H1 (cell line): Measurements from ENCODE around the gene MS4A6A. TPM values are rescaled to one million over a fixed set of nuclear protein-coding genes. Genes with fewer than 3 reads are reported as not detected.

Source experiments
- CTCF ChIA-PET: fragments of 300-600 bp; sonication (Branson Sonifier 250); formaldehyde crosslinking; loops from one replicate; lab custom pipeline; 2021; ENCODE audit not compliant: partially characterized antibody; lab: Charles Lee
- POLR2A ChIA-PET: fragments of 300-600 bp; sonication (Branson Sonifier 250); formaldehyde crosslinking; loops from one replicate; lab custom pipeline; 2021; ENCODE audit warnings: inconsistent platforms; ENCODE audit not compliant: partially characterized antibody; lab: Charles Lee
- DNase-seq, 2 experiments: peaks; one replicate each; pipeline versions ENCODE4 v3.0.0 to v3.0.0-alpha.2; 2010 to 2022; ENCODE audit warnings: low spot score in 2 of 2, low read depth in 1 of 2, mixed read lengths in 1 of 2
- FAIRE-seq: peaks from 2 replicates; lab custom pipeline; 2011; peaks lifted over from hg19 to GRCh38; lab: Jason Lieb, UNC
- H2AFZ ChIP-seq: 2 replicates; pipeline ENCODE4 v1.8.1; 2012; ENCODE audit warnings: low read length, inconsistent platforms
- H2AK5ac ChIP-seq: 2 replicates; pipeline ENCODE4 v1.6.1; 2013; ENCODE audit warnings: low read depth, low read length
- H2BK120ac ChIP-seq: replicated peaks from 2 replicates; pipeline ENCODE3; 2013; ENCODE audit warnings: low read depth, low read length, inconsistent platforms
- H2BK12ac ChIP-seq: 2 replicates; pipeline ENCODE4 v1.6.1; 2013; ENCODE audit warnings: low read depth, low read length
- H2BK15ac ChIP-seq: 2 replicates; pipeline ENCODE4 v1.6.1; 2013; ENCODE audit warnings: low read length
- H2BK20ac ChIP-seq: 2 replicates; pipeline ENCODE4 v1.6.1; 2013; ENCODE audit warnings: low read length
- H2BK5ac ChIP-seq: 2 replicates; pipeline ENCODE4 v1.6.1; 2013; ENCODE audit warnings: low read depth, low read length
- H3K14ac ChIP-seq: 2 replicates; pipeline ENCODE4 v1.6.1; 2013; ENCODE audit warnings: inconsistent platforms; ENCODE audit not compliant: insufficient read length
- H3K18ac ChIP-seq: 2 replicates; pipeline ENCODE4 v1.6.1; 2013; ENCODE audit warnings: low read length; ENCODE audit errors: extremely low read depth
- H3K23ac ChIP-seq: 2 replicates; pipeline ENCODE4 v1.6.1; 2013; ENCODE audit warnings: inconsistent platforms; ENCODE audit not compliant: insufficient read length
- H3K23me2 ChIP-seq: 2 replicates; pipeline ENCODE4 v1.6.1; 2013; ENCODE audit warnings: low read depth, low read length
- H3K27ac ChIP-seq: 2 replicates; pipeline ENCODE4 v1.6.1; 2011; ENCODE audit warnings: low read depth, low read length, inconsistent platforms
- H3K27me3 ChIP-seq, 4 experiments: replicated peaks in 1 of 4; 1 replicate in 1 of 4; 2 replicates in 3 of 4; pipeline versions ENCODE4 v1.6.1 to v1.8.1; 2011 to 2013; ENCODE audit warnings: low read length in 3 of 4, mild to moderate bottlenecking in 3 of 4, inconsistent platforms in 2 of 4, mixed read lengths in 2 of 4, moderate library complexity in 1 of 4; ENCODE audit not compliant: control insufficient read depth in 3 of 4, insufficient read depth in 3 of 4; ENCODE audit errors: extremely low read depth in 1 of 4
- H3K36me3 ChIP-seq, 4 experiments: 2 replicates each; pipeline versions ENCODE4 v1.6.1 to v1.8.1; 2011 to 2013; ENCODE audit warnings: mild to moderate bottlenecking in 4 of 4, low read length in 3 of 4, moderate library complexity in 2 of 4, control low read depth in 1 of 4, inconsistent platforms in 1 of 4; ENCODE audit not compliant: insufficient read depth in 4 of 4, control insufficient read depth in 2 of 4
- H3K4ac ChIP-seq: replicated peaks from 2 replicates; pipeline ENCODE3; 2013; ENCODE audit warnings: low read length, low read depth, mixed read lengths, inconsistent platforms; ENCODE audit not compliant: insufficient read length
- H3K4me1 ChIP-seq, 4 experiments: replicated peaks in 1 of 4; 1 replicate in 1 of 4; 2 replicates in 3 of 4; pipeline versions ENCODE4 v1.6.1 to v1.8.1; 2011 to 2013; ENCODE audit warnings: low read length in 3 of 4, inconsistent platforms in 2 of 4, mixed read lengths in 1 of 4; ENCODE audit not compliant: insufficient read depth in 4 of 4, control insufficient read depth in 3 of 4
- H3K4me2 ChIP-seq, 2 experiments: 2 replicates each; pipeline versions ENCODE4 v1.6.1 to v1.8.1; 2011 to 2013; ENCODE audit warnings: low read depth in 2 of 2, low read length in 2 of 2, control low read depth in 1 of 2, inconsistent platforms in 1 of 2, mild to moderate bottlenecking in 1 of 2; ENCODE audit not compliant: insufficient read depth in 1 of 2
- H3K4me3 ChIP-seq, 4 experiments: fragments of 200-600, 300-600 bp in 1 of 4; sonication (generic), shearing (Covaris generic), sonication (Bioruptor Twin) in 1 of 4; 2 replicates each; pipeline versions ENCODE4 v1.5.1 to v1.8.1; 2011 to 2016; ENCODE audit warnings: low read length in 4 of 4, low read depth in 3 of 4, control low read depth in 2 of 4, inconsistent platforms in 2 of 4, mild to moderate bottlenecking in 2 of 4, mixed read lengths in 1 of 4, moderate library complexity in 1 of 4; ENCODE audit not compliant: insufficient read depth in 2 of 4; ENCODE audit errors: extremely low read depth in 1 of 4
- H3K56ac ChIP-seq: replicated peaks from 2 replicates; pipeline ENCODE3; 2013; ENCODE audit warnings: low read depth, mild to moderate bottlenecking, mixed read lengths, low read length, inconsistent platforms; ENCODE audit not compliant: insufficient read length
- H3K79me1 ChIP-seq: 2 replicates; pipeline ENCODE4 v1.6.1; 2013; ENCODE audit warnings: low read depth, low read length, control low read depth
- H3K79me2 ChIP-seq, 2 experiments: 2 replicates each; pipeline versions ENCODE4 v1.6.1 to v1.8.1; 2012 to 2013; ENCODE audit warnings: low read length in 2 of 2, mild to moderate bottlenecking in 2 of 2, inconsistent platforms in 1 of 2; ENCODE audit not compliant: insufficient read depth in 2 of 2, control insufficient read depth in 1 of 2
- H3K9ac ChIP-seq, 4 experiments: replicated peaks in 1 of 4; 1 replicate in 1 of 4; 2 replicates in 3 of 4; pipeline versions ENCODE4 v1.6.1 to v1.8.1; 2011 to 2013; ENCODE audit warnings: low read depth in 3 of 4, low read length in 3 of 4, control low read depth in 2 of 4, mild to moderate bottlenecking in 2 of 4, moderate library complexity in 2 of 4, inconsistent platforms in 1 of 4; ENCODE audit errors: extremely low read depth in 1 of 4
- H3K9me3 ChIP-seq, 2 experiments: 2 replicates each; pipeline versions ENCODE4 v1.6.1 to v1.8.1; 2012 to 2013; ENCODE audit warnings: mild to moderate bottlenecking in 2 of 2, moderate library complexity in 2 of 2, control low read depth in 1 of 2, inconsistent platforms in 1 of 2, low read depth in 1 of 2, low read length in 1 of 2, mixed read lengths in 1 of 2; ENCODE audit not compliant: insufficient read depth in 2 of 2
- H4K20me1 ChIP-seq, 2 experiments: replicated peaks in 1 of 2; 2 replicates each; pipeline versions ENCODE3 to v1.8.1; 2011 to 2013; ENCODE audit warnings: inconsistent platforms in 2 of 2, low read length in 2 of 2, mild to moderate bottlenecking in 1 of 2; ENCODE audit not compliant: insufficient read depth in 2 of 2, control insufficient read depth in 1 of 2
- H4K5ac ChIP-seq: 2 replicates; pipeline ENCODE4 v1.6.1; 2013; ENCODE audit warnings: low read length, low read depth, mixed read lengths, inconsistent platforms; ENCODE audit not compliant: insufficient read length
- H4K8ac ChIP-seq: 2 replicates; pipeline ENCODE4 v1.8.0; 2013; ENCODE audit warnings: mild to moderate bottlenecking, moderate library complexity, low read length, inconsistent platforms; ENCODE audit not compliant: insufficient read depth; ENCODE audit errors: extremely low read depth
- H4K91ac ChIP-seq: replicated peaks from 2 replicates; pipeline ENCODE3; 2013; ENCODE audit warnings: low read length, mixed read lengths, inconsistent platforms; ENCODE audit not compliant: insufficient read length
- BCL11A ChIP-seq, 2 experiments: IDR thresholded peaks; one replicate each; pipeline ENCODE4 v1.6.1; 2011; ENCODE audit warnings: low read depth in 2 of 2, low read length in 2 of 2, mild to moderate bottlenecking in 2 of 2
- CBX8 ChIP-seq: fragments of 300-800, 300-1000 bp; sonication (generic); IDR thresholded peaks from 2 replicates; pipeline ENCODE4 v1.7.1; 2016; ENCODE audit warnings: low read depth, low read length, borderline replicate concordance
- CHD1 ChIP-seq: IDR thresholded peaks from 2 replicates; pipeline ENCODE4 v1.6.1; 2012; ENCODE audit warnings: low read depth, low read length, improper control_type of control experiment
- EP300 ChIP-seq, 2 experiments: IDR thresholded peaks; 1 replicate in 1 of 2; 2 replicates in 1 of 2; pipeline ENCODE4 v1.6.1; 2011 to 2012; ENCODE audit warnings: low read depth in 2 of 2, low read length in 2 of 2, mild to moderate bottlenecking in 2 of 2, borderline replicate concordance in 1 of 2, inconsistent platforms in 1 of 2, moderate library complexity in 1 of 2
- EZH2 ChIP-seq: fragments of 200-600 bp; sonication (generic); IDR thresholded peaks from 2 replicates; pipeline ENCODE4 v1.7.1; 2012; ENCODE audit warnings: low read depth, mild to moderate bottlenecking, moderate library complexity, low read length, inconsistent platforms; ENCODE audit not compliant: severe bottlenecking
- JUN ChIP-seq: IDR thresholded peaks from 2 replicates; pipeline ENCODE4 v1.6.1; 2011; ENCODE audit warnings: low read depth, mild to moderate bottlenecking, improper control_type of control experiment, low read length
- MAFK ChIP-seq: IDR thresholded peaks from 2 replicates; pipeline ENCODE4 v1.6.1; 2012; ENCODE audit warnings: low read depth, mild to moderate bottlenecking, improper control_type of control experiment, low read length
- PHF8 ChIP-seq: fragments of 200-600 bp; sonication (generic); conservative IDR thresholded peaks from 2 replicates; pipeline ENCODE4 v1.7.1; 2012; ENCODE audit warnings: low read depth, mild to moderate bottlenecking, inconsistent platforms, low read length, moderate library complexity
- POLR2A ChIP-seq, 2 experiments: IDR thresholded peaks; 1 replicate in 1 of 2; 2 replicates in 1 of 2; pipeline ENCODE4 v1.6.1; 2011; ENCODE audit warnings: low read depth in 2 of 2, low read length in 2 of 2, mild to moderate bottlenecking in 2 of 2; ENCODE audit errors: control extremely low read depth in 1 of 2
- TAF7 ChIP-seq: optimal IDR thresholded peaks from 2 replicates; pipeline ENCODE3; 2011; ENCODE audit warnings: low read depth, mild to moderate bottlenecking, inconsistent platforms, low read length, moderate library complexity, borderline replicate concordance
- TCF12 ChIP-seq: IDR thresholded peaks from 2 replicates; pipeline ENCODE4 v1.6.1; 2011; ENCODE audit warnings: low read depth, mild to moderate bottlenecking, low read length
- ZNF274 ChIP-seq: IDR thresholded peaks from 2 replicates; pipeline ENCODE4 v1.7.0; 2012; ENCODE audit warnings: low read length, borderline replicate concordance; ENCODE audit errors: extremely low read depth
- polyA plus RNA-seq, 7 experiments: library from polyadenylated mRNA; depleted of rRNA in 3 of 7; stranded (reverse) in 5 of 7; unstranded in 2 of 7; fragments of >200 nt in 5 of 7; fragments of 200-250 nt in 2 of 7; gene quantifications; 1 replicate in 5 of 7; 2 replicates in 1 of 7; 4 replicates in 1 of 7; pipeline versions ENCODE4 v1.2.1 to v1.2.3, GENCODE V29; 2011 to 2013; ENCODE audit warnings: missing spikeins in 2 of 7, mixed read lengths in 2 of 7
- total RNA-seq: library from RNA; stranded (reverse); fragmentation: NEBNext Ultra II Directional; extraction: Animal tissue kit (Norgen Biotek cat#: 25700); gene quantifications from 2 replicates; pipeline ENCODE4 v1.2.1, GENCODE V29; 2021
- TF ChIP-seq, protein P1 (sequence below): IDR thresholded peaks from 2 replicates; pipeline ENCODE4 v1.6.1; 2011; ENCODE audit warnings: low read length, improper control_type of control experiment
- TF ChIP-seq, protein P2 (sequence below): IDR thresholded peaks from 2 replicates; pipeline ENCODE4 v1.6.1; 2012; ENCODE audit warnings: inconsistent platforms

The MS4A6A gene
- total and polyA plus RNA-seq, 2 of the 8 experiments (the other 6 are each of a cell fraction or from before 2014, with no cell fraction given) = not detected

DNA sequence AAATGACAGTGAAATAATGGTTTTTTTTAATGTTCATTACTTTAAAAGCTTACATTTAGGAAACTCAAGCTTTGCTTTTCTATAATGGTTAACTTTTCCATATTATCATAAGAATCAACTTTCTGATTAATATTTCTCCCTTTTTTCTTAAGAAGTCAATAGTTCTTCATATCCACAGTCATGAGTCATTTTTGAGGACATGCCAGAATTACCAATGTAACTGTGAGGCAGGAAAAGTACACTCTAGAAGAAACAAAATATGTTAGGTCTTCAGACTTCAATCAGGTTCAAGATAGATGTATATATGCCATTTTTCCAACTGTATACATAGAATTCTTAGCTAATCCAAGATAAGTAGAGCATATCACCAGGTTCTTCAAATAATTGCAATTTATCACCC lies 10.9 kb downstream of the MS4A6A start:
- no peak for FAIRE-seq
- H3K4me1 ChIP-seq = no peaks in the 10 kb centered on the region; a peak in 1 of 7 replicates
- no peak overlapping the region for H2BK15ac ChIP-seq
- H4K91ac ChIP-seq = no peak overlapping the region
- no peak overlapping the region for H3K4me2 ChIP-seq
- H3K27me3 ChIP-seq = no peaks in the 10 kb centered on the region
- no peak overlapping the region for H4K5ac ChIP-seq
- no peak overlapping the region for H3K4me3 ChIP-seq
- H4K20me1 ChIP-seq = no peaks in the 10 kb centered on the region
- no peaks in the 10 kb centered on the region for H3K79me2 ChIP-seq
- H4K8ac ChIP-seq = no peak overlapping the region
- H3K4ac ChIP-seq = no peak overlapping the region
- no peak overlapping the region for H3K23ac ChIP-seq
- H2AK5ac ChIP-seq = no peak overlapping the region
- no peak overlapping the region for H3K18ac ChIP-seq
- CTCF ChIA-PET = interaction anchor here (1.1 to 1.7 kb wide), 3 partner anchors 11 to 79 kb away, joined by 3 to 7 read pairs (median 6); partner anchors contain the start of gene MS4A6A
- H3K9me3 ChIP-seq = peaks cover 21 to 29% of the 10 kb centered on the region in 2 experiments
- no peak overlapping the region for H3K9ac ChIP-seq
- no peak overlapping the region for H2BK20ac ChIP-seq
- no peak overlapping the region for H2BK12ac ChIP-seq
- H3K23me2 ChIP-seq = no peaks in the 10 kb centered on the region
- no peaks in the 10 kb centered on the region for H3K79me1 ChIP-seq
- no peaks in the 10 kb centered on the region for H3K36me3 ChIP-seq
- POLR2A ChIA-PET = no interaction called here
- H3K14ac ChIP-seq = no peak overlapping the region
- H2AFZ ChIP-seq = no peak overlapping the region
- no peak for DNase-seq
- H3K56ac ChIP-seq = no peak overlapping the region
- no peak overlapping the region for H2BK120ac ChIP-seq
- no peak overlapping the region for H2BK5ac ChIP-seq
- no peak overlapping the region for H3K27ac ChIP-seq
- TF ChIP-seq, protein P1, sequence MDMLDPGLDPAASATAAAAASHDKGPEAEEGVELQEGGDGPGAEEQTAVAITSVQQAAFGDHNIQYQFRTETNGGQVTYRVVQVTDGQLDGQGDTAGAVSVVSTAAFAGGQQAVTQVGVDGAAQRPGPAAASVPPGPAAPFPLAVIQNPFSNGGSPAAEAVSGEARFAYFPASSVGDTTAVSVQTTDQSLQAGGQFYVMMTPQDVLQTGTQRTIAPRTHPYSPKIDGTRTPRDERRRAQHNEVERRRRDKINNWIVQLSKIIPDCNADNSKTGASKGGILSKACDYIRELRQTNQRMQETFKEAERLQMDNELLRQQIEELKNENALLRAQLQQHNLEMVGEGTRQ = no peak
- no peak for TF ChIP-seq TAF7
- no peak for TF ChIP-seq PHF8
- TF ChIP-seq EZH2 = no peak
- no peak for TF ChIP-seq CHD1
- TF ChIP-seq EP300 (IDR thresholded peaks at IDR 0.05; ENCODE audit: borderline replicate concordance in 1 of 2, low read depth in 2 of 2, low read length in 2 of 2) = no peak
- TF ChIP-seq POLR2A (IDR thresholded peaks at IDR 0.05; ENCODE audit: control extremely low read depth in 1 of 2, low read depth in 2 of 2, low read length in 2 of 2) = no peak
- no peak for TF ChIP-seq TCF12
- TF ChIP-seq JUN = no peak
- TF ChIP-seq ZNF274 = no peak
- no peak for TF ChIP-seq MAFK
- TF ChIP-seq, protein P2, sequence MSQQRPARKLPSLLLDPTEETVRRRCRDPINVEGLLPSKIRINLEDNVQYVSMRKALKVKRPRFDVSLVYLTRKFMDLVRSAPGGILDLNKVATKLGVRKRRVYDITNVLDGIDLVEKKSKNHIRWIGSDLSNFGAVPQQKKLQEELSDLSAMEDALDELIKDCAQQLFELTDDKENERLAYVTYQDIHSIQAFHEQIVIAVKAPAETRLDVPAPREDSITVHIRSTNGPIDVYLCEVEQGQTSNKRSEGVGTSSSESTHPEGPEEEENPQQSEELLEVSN = no peak
- no peak for TF ChIP-seq BCL11A (IDR thresholded peaks at IDR 0.05; ENCODE audit: low read depth in 2 of 2, low read length in 2 of 2)
- no peak for TF ChIP-seq CBX8
